Measurements from ENCODE around the gene MAP3K5. TPM values are rescaled to one million over a fixed set of nuclear protein-coding genes. Genes with fewer than 3 reads are reported as not detected.

Gene MAP3K5
- total RNA-seq, 4 donors from 2014 or later = 16.2 to 52.7 (median 34.8) TPM

- Histone ChIP-seq H3K36me3 (no peaks in the 10 kb centered on the region), H3K4me1 (peaks cover 3 to 28% (median 6%) of the 10 kb centered on the region in 4 donors), H3K4me3 (no peak overlapping the region), H3K27ac (peak overlapping the region; percentile 18 to 47 (median 37)), H3K9me3 (no peaks in the 10 kb centered on the region), H3K27me3 (peaks cover 2% of the 10 kb centered on the region)
- no peak for DNase-seq
- TF ChIP-seq POLR2AphosphoS5 (IDR thresholded peaks at IDR 0.05) (peak in 1 of 3 donors; percentile 6), EP300 (IDR thresholded peaks at IDR 0.05; ENCODE audit: low read depth) (no peak)
- TF ChIP-seq, protein P1, sequence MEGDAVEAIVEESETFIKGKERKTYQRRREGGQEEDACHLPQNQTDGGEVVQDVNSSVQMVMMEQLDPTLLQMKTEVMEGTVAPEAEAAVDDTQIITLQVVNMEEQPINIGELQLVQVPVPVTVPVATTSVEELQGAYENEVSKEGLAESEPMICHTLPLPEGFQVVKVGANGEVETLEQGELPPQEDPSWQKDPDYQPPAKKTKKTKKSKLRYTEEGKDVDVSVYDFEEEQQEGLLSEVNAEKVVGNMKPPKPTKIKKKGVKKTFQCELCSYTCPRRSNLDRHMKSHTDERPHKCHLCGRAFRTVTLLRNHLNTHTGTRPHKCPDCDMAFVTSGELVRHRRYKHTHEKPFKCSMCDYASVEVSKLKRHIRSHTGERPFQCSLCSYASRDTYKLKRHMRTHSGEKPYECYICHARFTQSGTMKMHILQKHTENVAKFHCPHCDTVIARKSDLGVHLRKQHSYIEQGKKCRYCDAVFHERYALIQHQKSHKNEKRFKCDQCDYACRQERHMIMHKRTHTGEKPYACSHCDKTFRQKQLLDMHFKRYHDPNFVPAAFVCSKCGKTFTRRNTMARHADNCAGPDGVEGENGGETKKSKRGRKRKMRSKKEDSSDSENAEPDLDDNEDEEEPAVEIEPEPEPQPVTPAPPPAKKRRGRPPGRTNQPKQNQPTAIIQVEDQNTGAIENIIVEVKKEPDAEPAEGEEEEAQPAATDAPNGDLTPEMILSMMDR (IDR thresholded peaks at IDR 0.05) = no peak
- in situ Hi-C loops (cut with MboI; ENCODE audit: low pct_ligation_motif_present in 1 of 4, low pct_unique_long_range_greater_than_20kb in 1 of 4, low sequenced_read_pairs in 3 of 4) (loop anchor here in 1 of 4 donors (25.0 kb wide), 1 partner anchor 1040 kb away; no protein-coding TSS in a partner anchor), intact Hi-C loops (cut with DNase I; ENCODE audit: low total_unique reads) (no loop called here)
- 42 to 61% methylated on average over 4 of the region's 4 CpGs for WGBS, 2 donors (ENCODE audit: low coverage in 1 of 2)
These were observed 240.2 kb downstream of the MAP3K5 start for GRCh38 chr6:136552054-136552453.

- TF ChIP-seq POLR2A (IDR thresholded peaks at IDR 0.05) (no peak), EP300 (IDR thresholded peaks at IDR 0.05; ENCODE audit: low read depth) (no peak), POLR2AphosphoS5 (IDR thresholded peaks at IDR 0.05) (no peak)
- TF ChIP-seq, protein P1 (IDR thresholded peaks at IDR 0.05) = no peak
- H3K4me3 ChIP-seq = peak overlapping the region in 3 of 4 donors; percentile 60 to 69 (median 67)
- H3K27ac ChIP-seq = peak overlapping the region; percentile 69 to 86 (median 83)
- no peak for DNase-seq
- peaks cover 2% of the 10 kb centered on the region for H3K27me3 ChIP-seq
- H3K36me3 ChIP-seq = no peaks in the 10 kb centered on the region
- peaks cover 3 to 38% (median 6%) of the 10 kb centered on the region in 4 donors for H3K4me1 ChIP-seq
- in situ Hi-C loops (cut with MboI; ENCODE audit: low pct_ligation_motif_present in 1 of 4, low pct_unique_long_range_greater_than_20kb in 1 of 4, low sequenced_read_pairs in 3 of 4) = loop anchor here in 1 of 4 donors (25.0 kb wide), 1 partner anchor 1039 kb away; no protein-coding TSS in a partner anchor
- WGBS, 2 donors (ENCODE audit: low coverage in 1 of 2) = 31 to 46% methylated on average over 5 to 8 of the region's 8 CpGs
- intact Hi-C loops (cut with DNase I; ENCODE audit: low total_unique reads) = no loop called here
- no peaks in the 10 kb centered on the region for H3K9me3 ChIP-seq
These were observed 241.2 kb downstream of the MAP3K5 start for GRCh38 chr6:136551103-136551502.

GRCh38 chr6:136550330-136551071 is 241.8 kb downstream of the MAP3K5 start, which contains the start of gene MAP7:
Gene MAP7 (minus strand): TSS chr6:136550422. CDS start chr6:136550408, 14 bp downstream.
- Histone ChIP-seq H3K36me3 (no peaks in the 10 kb centered on the region), H3K4me3 (peak within 1 kb of the TSS; percentile 58 to 69 (median 64)), H3K27ac (peak within 1 kb of the TSS; percentile 69 to 86 (median 83)), H3K27me3 (peaks cover 2% of the 10 kb centered on the region), H3K9me3 (no peaks in the 10 kb centered on the region), H3K4me1 (peaks cover 3 to 40% (median 6%) of the 10 kb centered on the region in 4 donors)
- WGBS, 2 donors (ENCODE audit: low coverage in 1 of 2) = 3 to 14% methylated on average over 5 to 41 of the region's 79 CpGs
- intact Hi-C loops (cut with DNase I; ENCODE audit: low total_unique reads) (no loop called here), in situ Hi-C loops (cut with MboI; ENCODE audit: low pct_ligation_motif_present in 1 of 4, low pct_unique_long_range_greater_than_20kb in 1 of 4, low sequenced_read_pairs in 3 of 4) (loop anchor here in 1 of 4 donors (25.0 kb wide), 1 partner anchor 1038 kb away; no protein-coding TSS in a partner anchor)
- peak; percentile 91 for DNase-seq
- TF ChIP-seq, protein P1 (IDR thresholded peaks at IDR 0.05) = peak; percentile 59 to 98 (median 89)
- TF ChIP-seq POLR2AphosphoS5 (IDR thresholded peaks at IDR 0.05) (peak; percentile 43 to 67 (median 53)), EP300 (IDR thresholded peaks at IDR 0.05; ENCODE audit: low read depth) (no peak), POLR2A (IDR thresholded peaks at IDR 0.05) (peak; percentile 61)

DNA sequence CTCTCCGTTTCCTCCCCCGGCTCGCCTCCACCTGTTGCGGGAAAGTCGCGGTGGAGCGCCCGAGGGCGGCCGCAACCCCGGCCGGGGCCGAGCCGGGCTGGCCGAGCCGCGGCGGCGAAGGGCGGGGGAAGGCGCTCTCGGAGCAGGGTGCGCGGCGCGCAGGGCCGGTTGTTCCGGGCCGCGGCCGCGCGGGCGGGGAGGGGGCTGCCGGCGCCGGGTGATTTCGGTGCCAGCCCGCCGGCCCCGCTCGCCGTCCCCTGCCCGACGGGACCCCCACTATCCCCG is 242.3 kb downstream of the MAP3K5 start:
- Histone ChIP-seq H3K27me3 (peaks cover 2% of the 10 kb centered on the region), H3K4me3 (peak overlapping the region; percentile 58 to 69 (median 64)), H3K27ac (peak overlapping the region; percentile 69 to 86 (median 83)), H3K36me3 (no peaks in the 10 kb centered on the region), H3K9me3 (no peaks in the 10 kb centered on the region), H3K4me1 (peaks cover 3 to 40% (median 6%) of the 10 kb centered on the region in 4 donors)
- intact Hi-C loops (cut with DNase I; ENCODE audit: low total_unique reads) (no loop called here), in situ Hi-C loops (cut with MboI; ENCODE audit: low pct_ligation_motif_present in 1 of 4, low pct_unique_long_range_greater_than_20kb in 1 of 4, low sequenced_read_pairs in 3 of 4) (loop anchor here in 1 of 4 donors (25.0 kb wide), 1 partner anchor 1038 kb away; no protein-coding TSS in a partner anchor)
- WGBS, 2 donors (ENCODE audit: low coverage in 1 of 2) = 1% methylated on average over 43 of the region's 46 CpGs; no CpG with 5 or more reads in 1 of the 2 donors
- TF ChIP-seq, protein P1 (IDR thresholded peaks at IDR 0.05) = no peak
- TF ChIP-seq POLR2A (IDR thresholded peaks at IDR 0.05) (no peak), EP300 (IDR thresholded peaks at IDR 0.05; ENCODE audit: low read depth) (no peak), POLR2AphosphoS5 (IDR thresholded peaks at IDR 0.05) (no peak)
- DNase-seq = no peak
